Stimulated activated CD8-positive, alpha-beta memory T cell treated with anti-CD3 and anti-CD28 coated beads, Interleukin-12 subunit alpha, Interleukin-12 subunit beta, amount 100 ng/mL, for 4 hours (primary cell): ENCODE data around the gene EFNA2.
"Not testable (repeated sequence)": the region's sequence is repeated elsewhere in the genome, so short reads cannot be mapped to it uniquely, and the experiment has no call there.

Source experiments
- DNase-seq: peaks from one replicate; pipeline ENCODE4 v3.0.0-alpha.2; 2020; ENCODE audit warnings: low read depth

The EFNA2 gene

GRCh38 chr19:1298235-1298634 is 12.6 kb downstream of the EFNA2 start:
- DNase-seq: no peak

GRCh38 chr19:1299801-1300200 is 14.1 kb downstream of the EFNA2 start:
- DNase-seq: no peak

DNA sequence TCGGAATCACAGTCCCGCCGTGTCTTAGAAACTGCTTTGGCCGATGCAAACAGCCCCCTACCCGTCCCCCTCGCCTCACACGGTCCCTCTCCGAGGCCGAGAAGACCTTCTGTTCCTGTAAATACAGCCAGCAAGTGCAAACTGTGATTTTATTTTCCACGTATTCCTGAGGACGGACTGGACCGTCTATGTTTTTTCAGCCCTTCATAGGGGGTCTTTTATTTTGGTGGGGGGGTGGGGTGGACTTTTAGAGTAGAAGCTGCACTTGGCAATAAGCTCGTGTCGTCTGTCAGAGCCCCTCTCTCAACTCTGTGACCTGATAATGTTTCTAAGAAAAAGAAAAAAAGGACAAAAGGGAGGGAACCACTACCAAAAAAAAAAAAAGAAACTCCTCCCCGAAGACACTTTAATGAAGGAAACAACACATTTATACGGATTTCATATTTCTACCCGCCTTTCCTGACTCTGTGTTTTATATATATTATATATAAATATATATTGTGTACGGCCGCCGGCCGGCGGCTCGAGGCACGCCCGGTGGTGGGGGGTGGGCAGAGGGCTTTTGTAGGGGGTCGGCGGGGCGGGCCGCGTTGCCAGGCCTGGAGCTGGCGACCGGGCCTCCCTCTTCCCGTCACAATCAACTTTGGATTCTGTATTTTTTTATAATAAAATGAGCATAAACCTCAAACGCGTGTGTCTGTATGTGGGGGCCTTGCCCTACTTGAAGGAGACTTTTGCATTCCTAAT is 15.2 kb downstream of the EFNA2 start:
- no peak for DNase-seq

DNA sequence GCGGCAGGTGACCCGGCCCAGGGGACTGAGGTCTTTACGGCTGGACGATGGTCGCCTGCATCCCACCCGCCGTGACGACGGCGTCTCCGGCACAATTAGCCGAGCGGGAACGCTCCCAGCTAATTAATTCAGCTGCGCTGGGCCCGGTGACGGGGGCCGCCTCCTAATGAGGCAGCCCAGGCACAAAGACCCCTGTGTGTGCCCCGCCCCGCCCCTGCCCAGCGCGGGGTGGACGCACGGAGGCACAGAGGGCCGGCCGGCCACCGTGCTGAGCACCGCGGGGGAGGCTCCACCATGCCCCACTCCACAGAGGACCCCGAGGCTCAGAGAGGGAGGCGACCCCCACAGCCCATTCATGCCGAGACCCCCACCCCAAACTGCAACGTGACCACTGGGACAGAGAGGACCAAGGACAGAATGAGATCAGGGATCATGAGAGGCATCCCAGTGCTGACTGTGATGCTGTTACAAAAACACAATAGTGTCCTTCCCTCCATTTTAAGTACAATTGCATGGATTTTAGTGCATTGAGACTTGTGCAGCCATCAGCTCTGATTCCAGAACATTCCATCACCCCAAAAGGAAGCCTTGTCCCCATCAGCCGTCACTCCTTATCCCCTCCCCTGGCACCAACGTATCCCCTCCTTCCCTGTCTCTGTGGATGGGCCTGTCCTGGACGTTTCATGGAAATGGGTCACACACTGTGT is 17.0 kb downstream of the EFNA2 start:
- no peak for DNase-seq

GRCh38 chr19:1304197-1304924 is 18.7 kb downstream of the EFNA2 start:
- no peak for DNase-seq

DNA sequence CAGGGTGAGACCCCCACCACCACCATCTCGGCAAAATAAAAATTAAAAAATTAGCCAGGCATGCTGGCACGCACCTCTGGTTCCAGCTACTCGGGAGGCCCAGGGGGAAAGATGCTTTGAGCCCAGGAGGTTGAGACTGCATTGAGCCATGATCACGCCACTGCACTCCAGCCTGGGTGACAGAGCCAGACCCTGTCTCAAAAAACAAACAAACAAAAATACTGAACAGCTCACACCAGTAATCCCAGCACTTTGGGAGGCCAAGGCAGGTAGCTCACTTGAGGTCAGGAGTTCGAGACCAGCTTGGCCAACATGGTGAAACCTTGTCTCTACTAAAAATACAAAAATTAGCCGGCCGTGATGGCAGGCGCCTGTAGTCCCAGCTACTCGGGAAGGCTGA is 19.7 kb downstream of the EFNA2 start:
- DNase-seq: not testable (repeated sequence)

GRCh38 chr19:1307320-1307719 is 21.6 kb downstream of the EFNA2 start:
- no peak for DNase-seq

DNA sequence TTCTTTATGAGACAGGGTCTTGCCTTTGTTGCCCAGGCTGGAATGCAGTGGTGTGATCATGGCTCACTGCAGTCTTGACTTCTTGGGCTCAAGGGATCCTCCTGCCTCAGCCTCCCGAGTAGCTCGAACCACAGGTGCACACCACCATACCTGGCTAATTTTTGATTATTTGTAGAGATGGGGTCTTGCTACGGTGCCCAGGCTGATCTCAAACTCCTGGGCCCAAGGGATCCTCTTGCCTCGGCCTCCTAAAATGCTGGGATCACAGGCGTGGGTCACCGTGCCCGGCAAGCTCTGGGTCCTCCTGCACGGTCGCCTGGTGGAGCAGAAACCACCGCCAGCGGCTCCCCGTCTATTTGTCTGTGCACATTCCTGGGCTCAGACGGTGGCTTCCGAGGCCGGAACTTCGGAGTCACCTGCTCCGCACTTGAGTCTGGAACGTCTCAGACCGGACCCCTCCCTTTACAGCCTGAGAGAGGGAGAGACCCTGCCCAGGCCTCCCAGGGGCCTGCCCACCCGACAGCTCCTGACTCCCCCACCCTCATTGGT is 22.2 kb downstream of the EFNA2 start:
- DNase-seq: no peak

- no peak for DNase-seq
Observed at GRCh38 chr19:1308718-1309117, 23.0 kb downstream of the EFNA2 start.

GRCh38 chr19:1309977-1310852 is 24.5 kb downstream of the EFNA2 start:
- DNase-seq: no peak

DNA sequence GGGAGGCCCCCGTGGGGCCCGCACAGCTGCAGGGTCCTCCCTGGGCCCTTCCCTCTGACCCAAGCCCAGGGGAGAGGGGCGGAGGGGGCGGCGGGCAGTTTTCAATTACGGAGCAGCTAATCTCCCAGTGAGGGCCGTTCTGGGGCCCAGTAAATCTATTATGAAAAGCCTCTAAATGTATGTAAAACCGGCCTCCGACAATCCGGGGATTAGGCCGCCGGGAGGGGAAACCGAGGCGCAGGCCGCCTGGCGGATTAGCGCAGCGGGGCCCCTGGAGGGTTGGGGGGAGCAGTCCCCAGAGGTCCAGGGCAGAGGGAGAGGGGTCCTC is 25.1 kb downstream of the EFNA2 start:
- DNase-seq: no peak

DNA sequence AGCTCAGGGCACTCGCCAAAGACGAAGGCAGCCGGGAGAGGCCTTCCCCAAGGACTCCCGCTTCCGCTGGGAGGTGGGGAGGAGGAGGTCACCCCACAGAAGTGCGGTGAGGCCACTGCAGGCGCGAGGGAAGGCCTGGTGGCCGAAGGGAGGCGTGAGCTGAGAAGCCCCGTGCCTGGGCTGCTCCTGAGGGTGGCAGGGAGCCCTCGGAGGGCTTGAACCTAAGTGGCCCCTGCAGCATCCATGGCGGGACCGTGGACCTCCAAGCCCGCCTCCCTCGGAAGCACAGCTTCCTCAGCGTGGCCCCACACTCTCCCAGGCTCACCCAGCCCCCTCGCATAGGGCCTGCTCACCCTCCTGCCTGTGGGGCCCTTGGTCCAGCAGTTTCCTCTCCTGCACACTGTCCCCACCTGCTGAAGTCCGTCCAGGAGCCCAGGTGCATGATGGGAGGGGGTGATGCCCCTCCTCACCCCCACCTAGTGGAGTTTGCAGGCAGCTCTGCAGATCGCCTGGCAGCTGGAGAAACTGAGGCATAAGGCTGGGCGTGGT is 25.9 kb downstream of the EFNA2 start:
- DNase-seq: no peak

DNA sequence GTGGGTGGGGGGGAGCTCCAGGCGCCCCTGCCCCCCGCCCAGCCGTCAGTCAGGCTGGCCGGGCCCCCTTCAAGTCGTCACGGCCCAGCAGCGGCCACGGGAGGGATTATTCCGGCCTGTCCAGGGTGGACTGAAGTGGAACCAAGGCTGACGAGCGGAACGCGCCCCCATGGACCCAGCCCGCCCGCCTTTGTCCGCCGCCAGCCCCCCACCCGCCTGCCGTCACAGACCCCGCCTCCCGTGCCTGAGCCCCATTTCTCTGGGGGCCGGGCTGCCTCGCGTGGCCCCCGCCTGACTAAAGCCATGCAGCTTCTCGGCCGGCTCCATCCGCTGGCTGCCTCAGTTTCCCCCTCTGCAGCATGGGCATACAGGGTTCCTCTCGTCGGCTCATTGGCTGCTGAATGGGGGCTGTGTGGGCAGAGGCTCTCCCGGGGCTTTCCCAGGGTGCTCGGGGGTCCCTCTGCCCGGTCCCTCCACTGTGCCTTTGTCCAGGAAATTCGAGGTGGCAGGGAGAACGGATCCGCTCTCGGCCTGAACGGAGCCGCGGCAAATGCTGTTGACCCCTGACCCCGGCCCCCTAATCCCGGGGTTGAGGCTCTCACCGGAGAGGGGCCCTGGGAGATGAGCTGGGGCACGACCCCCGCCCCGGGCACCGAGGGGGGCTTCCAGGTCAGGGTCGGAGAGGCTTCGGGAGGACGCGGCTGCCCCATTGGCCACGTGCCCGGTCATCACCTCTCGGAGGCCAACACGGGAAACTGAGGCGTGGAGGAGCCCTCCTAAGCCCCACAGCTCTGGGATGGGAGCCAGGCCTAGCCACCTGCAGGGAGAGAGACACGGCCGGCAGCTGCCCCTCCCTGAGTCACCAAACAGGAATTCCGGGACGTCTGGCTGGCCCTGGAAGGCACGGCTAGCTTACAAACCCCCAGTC is 27.4 kb downstream of the EFNA2 start:
- no peak for DNase-seq

DNA sequence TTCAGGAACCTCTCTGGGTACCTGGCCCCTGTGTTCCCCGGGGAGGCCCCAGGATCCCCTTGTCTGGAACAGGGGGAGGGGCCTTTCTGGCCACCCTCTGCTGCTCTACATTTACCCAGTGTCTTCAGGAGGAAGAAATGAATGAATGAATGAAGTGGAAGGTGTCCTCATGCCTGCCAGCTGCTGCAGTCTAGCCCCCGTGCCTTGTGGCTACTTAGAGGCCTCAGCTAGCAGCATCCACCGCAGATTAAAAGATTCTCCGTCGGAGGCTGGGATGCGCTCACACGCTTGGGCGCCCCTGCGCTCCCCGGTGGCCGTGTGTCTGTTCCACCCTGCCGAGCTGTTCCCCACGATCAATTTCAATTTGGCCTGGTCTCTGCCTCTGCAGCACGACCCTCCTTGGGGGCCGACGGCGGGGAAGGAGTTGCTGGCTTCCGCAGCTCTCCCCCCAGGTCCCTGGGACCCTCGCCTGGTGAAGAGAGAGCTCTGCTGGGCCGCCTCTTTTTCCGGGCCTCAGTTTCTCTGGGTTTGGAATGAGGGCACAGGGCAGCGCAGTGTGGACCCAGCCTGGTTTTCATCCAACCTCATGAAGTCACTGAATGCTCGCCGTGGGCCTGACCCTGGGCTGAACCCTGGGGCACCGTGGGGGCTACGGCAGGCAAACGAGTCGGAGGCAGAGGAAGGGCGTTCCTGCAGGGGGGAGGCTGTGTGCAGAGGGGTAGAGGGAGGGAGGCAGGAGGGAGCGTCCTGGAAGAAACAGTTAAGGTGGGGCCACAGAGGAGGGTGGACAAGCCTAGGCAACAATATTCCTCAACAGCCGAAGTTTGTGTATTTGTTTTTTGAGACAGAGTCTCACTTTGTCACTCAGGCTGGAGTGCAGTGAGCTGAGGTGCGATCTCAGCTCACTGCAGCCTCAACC is 28.3 kb downstream of the EFNA2 start:
- no peak for DNase-seq

- no peak for DNase-seq
Observed at GRCh38 chr19:1315470-1316166, 29.9 kb downstream of the EFNA2 start.

GRCh38 chr19:1316466-1316865 is 30.8 kb downstream of the EFNA2 start:
- DNase-seq: no peak

DNA sequence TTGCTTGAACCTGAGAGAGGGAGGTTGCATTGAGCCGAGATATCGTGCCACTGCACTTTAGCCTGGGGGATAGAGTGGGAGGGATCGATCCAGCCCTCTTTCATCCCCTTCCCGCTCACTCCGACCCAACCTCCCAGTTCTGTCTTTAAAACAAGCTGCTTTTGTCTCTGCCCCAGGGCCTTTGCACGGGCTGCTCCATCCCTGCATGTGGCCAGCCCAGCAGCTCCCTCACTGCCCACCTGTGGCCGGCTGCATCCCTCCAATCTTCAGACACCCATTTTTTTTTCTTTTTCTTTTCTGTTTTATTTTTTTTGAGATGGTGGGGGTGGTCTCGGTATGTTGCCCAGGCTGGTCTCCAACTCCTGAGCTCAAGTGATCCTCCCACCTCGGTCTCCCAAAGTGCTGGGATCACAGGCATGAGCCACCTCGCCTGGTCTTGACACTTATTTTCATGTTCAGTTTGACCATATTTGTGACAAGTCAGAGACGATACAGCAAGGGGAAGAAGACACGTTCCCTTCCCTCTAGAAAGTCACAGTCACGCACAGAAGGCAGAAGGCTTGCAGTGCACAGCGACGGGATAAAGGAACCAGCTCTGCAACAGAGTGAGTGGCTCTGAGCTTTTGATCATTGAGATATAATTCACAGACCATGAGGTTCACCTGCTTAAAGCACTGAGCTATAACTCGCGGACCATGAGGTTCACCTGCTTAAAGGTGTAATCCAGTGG is 31.8 kb downstream of the EFNA2 start:
- no peak for DNase-seq
